A673 (cell line): ENCODE data around the gene UGT2A3. TPM values are rescaled to one million over a fixed set of nuclear protein-coding genes. Genes with fewer than 3 reads are reported as not detected.

Experiments used
- BruUV-seq: library from RNA; stranded (reverse); fragments of 400-500 nt; replicated peaks from 2 replicates; lab custom pipeline; 2021; lab: Mats Ljungman, UMichigan
- CTCF ChIA-PET: fragments of 300-600 bp; sonication (Branson Sonifier 250); formaldehyde crosslinking; loops from one replicate; lab custom pipeline; 2022; ENCODE audit warnings: antibody characterized with exemption; lab: Charles Lee
- POLR2A ChIA-PET: fragments of 300-600 bp; sonication (Branson Sonifier 250); formaldehyde crosslinking; loops from one replicate; lab custom pipeline; 2022; ENCODE audit warnings: antibody characterized with exemption; ENCODE audit not compliant: low non-redundant PET; lab: Charles Lee
- DNase-seq: peaks from one replicate; pipeline ENCODE4 v3.0.0-alpha.2; 2015; ENCODE audit warnings: low spot score
- H3K27ac ChIP-seq: fragments of 200-600 bp; sonication (generic); 2 replicates; pipeline ENCODE4 v1.5.1; 2016; ENCODE audit warnings: mixed run types, low read depth, mild to moderate bottlenecking, mixed read lengths, antibody characterized with exemption, low read length; ENCODE audit not compliant: poor library complexity, severe bottlenecking
- H3K27me3 ChIP-seq: fragments of 200-600 bp; sonication (generic); replicated peaks from 2 replicates; pipeline ENCODE4 v1.6.1; 2017; ENCODE audit warnings: mixed run types, low read depth, mild to moderate bottlenecking, mixed read lengths, antibody characterized with exemption, low read length; ENCODE audit not compliant: insufficient read depth, poor library complexity
- H3K36me3 ChIP-seq: fragments of 200-600 bp; sonication (generic); 2 replicates; pipeline ENCODE4 v1.6.1; 2016; ENCODE audit warnings: mixed run types, mild to moderate bottlenecking, mixed read lengths, antibody characterized with exemption, low read length; ENCODE audit not compliant: insufficient read depth, poor library complexity, severe bottlenecking
- H3K4me1 ChIP-seq: fragments of 200-600 bp; sonication (generic); 2 replicates; pipeline ENCODE4 v1.6.1; 2017; ENCODE audit warnings: mixed run types, mild to moderate bottlenecking, mixed read lengths, antibody characterized with exemption, low read length; ENCODE audit not compliant: insufficient read depth, poor library complexity, severe bottlenecking
- H3K4me3 ChIP-seq: fragments of 200-600 bp; sonication (generic); 2 replicates; pipeline ENCODE4 v1.5.1; 2016; ENCODE audit warnings: low read depth, mixed run types, mild to moderate bottlenecking, mixed read lengths, low read length; ENCODE audit not compliant: poor library complexity, severe bottlenecking
- H3K9me3 ChIP-seq: fragments of 200-600 bp; sonication (generic); 2 replicates; pipeline ENCODE4 v1.6.1; 2016; ENCODE audit warnings: mixed run types, low read depth, mild to moderate bottlenecking, mixed read lengths, antibody characterized with exemption, low read length; ENCODE audit not compliant: poor library complexity, severe bottlenecking
- EZH2 ChIP-seq: fragments of 200-600 bp; sonication (generic); IDR thresholded peaks from 2 replicates; pipeline ENCODE4 v1.6.1; 2017; ENCODE audit warnings: borderline replicate concordance, low read depth, mild to moderate bottlenecking, mixed read lengths, antibody characterized with exemption, low read length; ENCODE audit not compliant: poor library complexity, severe bottlenecking
- intact Hi-C: fragments of 100-400 bp; cut with micrococcal nuclease; formaldehyde crosslinking; loops from one replicate; pipeline ENCODE4 v1.10.0; 2022; ENCODE audit not compliant: unreplicated experiment
- total RNA-seq: library from RNA; stranded (reverse); gene quantifications from 2 replicates; pipeline ENCODE4 v1.2.3, GENCODE V29; 2021
- TF ChIP-seq, protein P1 (sequence below): fragments of 300-800, 200-600 bp; sonication (generic); conservative IDR thresholded peaks from 2 replicates; pipeline ENCODE4 v1.5.1; 2017; ENCODE audit warnings: low read depth, mild to moderate bottlenecking, antibody characterized with exemption, low read length, moderate library complexity, mixed read lengths

The UGT2A3 gene
- total RNA-seq, 1 experiment from 2014 or later = not detected

GRCh38 chr4:68896749-68897148 is 54.9 kb downstream of the UGT2A3 start:
- Histone ChIP-seq H3K4me1 (no peaks in the 10 kb centered on the region), H3K27me3 (no peaks in the 10 kb centered on the region), H3K4me3 (no peak overlapping the region), H3K27ac (no peak overlapping the region), H3K9me3 (no peaks in the 10 kb centered on the region), H3K36me3 (no peaks in the 10 kb centered on the region)
- intact Hi-C loops = no loop called here
- BruUV-seq = no TSS peak
- ChIA-PET CTCF (no interaction called here), POLR2A (no interaction called here)
- TF ChIP-seq, protein P1, sequence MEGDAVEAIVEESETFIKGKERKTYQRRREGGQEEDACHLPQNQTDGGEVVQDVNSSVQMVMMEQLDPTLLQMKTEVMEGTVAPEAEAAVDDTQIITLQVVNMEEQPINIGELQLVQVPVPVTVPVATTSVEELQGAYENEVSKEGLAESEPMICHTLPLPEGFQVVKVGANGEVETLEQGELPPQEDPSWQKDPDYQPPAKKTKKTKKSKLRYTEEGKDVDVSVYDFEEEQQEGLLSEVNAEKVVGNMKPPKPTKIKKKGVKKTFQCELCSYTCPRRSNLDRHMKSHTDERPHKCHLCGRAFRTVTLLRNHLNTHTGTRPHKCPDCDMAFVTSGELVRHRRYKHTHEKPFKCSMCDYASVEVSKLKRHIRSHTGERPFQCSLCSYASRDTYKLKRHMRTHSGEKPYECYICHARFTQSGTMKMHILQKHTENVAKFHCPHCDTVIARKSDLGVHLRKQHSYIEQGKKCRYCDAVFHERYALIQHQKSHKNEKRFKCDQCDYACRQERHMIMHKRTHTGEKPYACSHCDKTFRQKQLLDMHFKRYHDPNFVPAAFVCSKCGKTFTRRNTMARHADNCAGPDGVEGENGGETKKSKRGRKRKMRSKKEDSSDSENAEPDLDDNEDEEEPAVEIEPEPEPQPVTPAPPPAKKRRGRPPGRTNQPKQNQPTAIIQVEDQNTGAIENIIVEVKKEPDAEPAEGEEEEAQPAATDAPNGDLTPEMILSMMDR = no peak
- TF ChIP-seq EZH2 = no peak
- DNase-seq = no peak

GRCh38 chr4:68895561-68896198 is 55.9 kb downstream of the UGT2A3 start:
- H3K4me1 ChIP-seq = no peaks in the 10 kb centered on the region
- no peak overlapping the region for H3K4me3 ChIP-seq
- intact Hi-C loops = no loop called here
- CTCF ChIA-PET = no interaction called here
- no peak for TF ChIP-seq EZH2
- TF ChIP-seq, protein P1 = no peak
- no peak overlapping the region for H3K27ac ChIP-seq
- POLR2A ChIA-PET = no interaction called here
- no peaks in the 10 kb centered on the region for H3K36me3 ChIP-seq
- DNase-seq = no peak
- H3K27me3 ChIP-seq = no peaks in the 10 kb centered on the region
- no peaks in the 10 kb centered on the region for H3K9me3 ChIP-seq
- BruUV-seq = no TSS peak

GRCh38 chr4:68892861-68893260 is 58.7 kb downstream of the UGT2A3 start:
- no peak overlapping the region for H3K27ac ChIP-seq
- no peak for DNase-seq
- no peaks in the 10 kb centered on the region for H3K36me3 ChIP-seq
- H3K27me3 ChIP-seq = no peaks in the 10 kb centered on the region
- ChIA-PET POLR2A (no interaction called here), CTCF (no interaction called here)
- no peak for TF ChIP-seq EZH2
- TF ChIP-seq, protein P1 = no peak
- no peak overlapping the region for H3K4me3 ChIP-seq
- BruUV-seq = no TSS peak
- intact Hi-C loops = no loop called here
- H3K9me3 ChIP-seq = no peaks in the 10 kb centered on the region
- no peaks in the 10 kb centered on the region for H3K4me1 ChIP-seq
